H4 (cell line): ENCODE results near the gene LAMB4. TPM values are rescaled to one million over a fixed set of nuclear protein-coding genes. Genes with fewer than 3 reads are reported as not detected.

Experiments used
- DNase-seq: peaks from one replicate; pipeline ENCODE4 v3.0.0-alpha.2; 2015; ENCODE audit warnings: low spot score
- total RNA-seq: library from RNA; depleted of rRNA; stranded (reverse); fragments of >200 nt; shearing (Covaris generic); gene quantifications from 2 replicates; pipeline ENCODE4 v1.2.3, GENCODE V29; 2014

LAMB4 gene
- total RNA-seq, 1 experiment from 2014 or later = 3.2 TPM

- peak; percentile 59 for DNase-seq
These were observed 20.8 kb downstream of the LAMB4 start for GRCh38 chr7:108109221-108109908.

GRCh38 chr7:108108131-108108530, 22.0 kb downstream of the LAMB4 start:
- DNase-seq = no peak

GRCh38 chr7:108104324-108104723, 25.8 kb downstream of the LAMB4 start:
- peak; percentile 27 for DNase-seq

GRCh38 chr7:108103558-108104298, 26.4 kb downstream of the LAMB4 start:
- DNase-seq = peak; percentile 84

GRCh38 chr7:108102671-108103312, 27.4 kb downstream of the LAMB4 start:
- DNase-seq = no peak

GRCh38 chr7:108101759-108102158, 28.4 kb downstream of the LAMB4 start:
- no peak for DNase-seq

GRCh38 chr7:108099713-108100112, 30.4 kb downstream of the LAMB4 start:
- DNase-seq = no peak

GRCh38 chr7:108097703-108098102, 32.5 kb downstream of the LAMB4 start:
- peak; percentile 70 for DNase-seq

- peak; percentile 51 for DNase-seq
These were observed 33.2 kb downstream of the LAMB4 start for GRCh38 chr7:108096996-108097395.

- peak; percentile 98 for DNase-seq
These were observed 35.0 kb downstream of the LAMB4 start for GRCh38 chr7:108094933-108095710.

- peak; percentile 51 for DNase-seq
These were observed 35.8 kb downstream of the LAMB4 start for GRCh38 chr7:108094346-108094745.

GRCh38 chr7:108093851-108094331, 36.3 kb downstream of the LAMB4 start:
- DNase-seq = peak; percentile 76

- no peak for DNase-seq
These were observed 36.8 kb downstream of the LAMB4 start for GRCh38 chr7:108093341-108093740.

GRCh38 chr7:108091461-108091831, 38.7 kb downstream of the LAMB4 start:
- DNase-seq = peak; percentile 73

GRCh38 chr7:108090791-108091460, 39.2 kb downstream of the LAMB4 start:
- no peak for DNase-seq

GRCh38 chr7:108089381-108089780, 40.8 kb downstream of the LAMB4 start:
- DNase-seq = no peak

- no peak for DNase-seq
These were observed 41.4 kb downstream of the LAMB4 start for GRCh38 chr7:108088729-108089128.

GRCh38 chr7:108087778-108088177, 42.4 kb downstream of the LAMB4 start:
- DNase-seq = no peak

GRCh38 chr7:108086962-108087361, 43.2 kb downstream of the LAMB4 start:
- no peak for DNase-seq

- DNase-seq = no peak
These were observed 43.6 kb downstream of the LAMB4 start for GRCh38 chr7:108086546-108086945.

- DNase-seq = peak; percentile 13
These were observed 46.2 kb downstream of the LAMB4 start for GRCh38 chr7:108083980-108084379.
